ENCODE data around the gene SIN3A.

- TF ChIP-seq CTCF (conservative IDR thresholded peaks at IDR 0.05; ENCODE audit: low read depth, low read length) (no peak), EZH2phosphoT487 (IDR thresholded peaks at IDR 0.05; ENCODE audit: borderline replicate concordance, low read length) (no peak), EZH2 (IDR thresholded peaks at IDR 0.05; ENCODE audit: low read length, unreplicated experiment) (no peak)
Observed at GRCh38 chr15:75437721-75438120, 13.8 kb downstream of the SIN3A start.

All from PC-3 (cell line).